Stomach smooth muscle (tissue), 2 donors: ENCODE results near the gene SLC45A1.
A peak's percentile ranks its signal among the peaks of the same experiment; 100 is the strongest.

Source experiments
- H3K27ac ChIP-seq: one replicate; pipeline ENCODE4 v1.7.0; 2013; ENCODE audit warnings: mild to moderate bottlenecking, low read length, inconsistent platforms
- H3K27me3 ChIP-seq, 2 donors: one replicate each; pipeline ENCODE4 v1.7.0; 2013; ENCODE audit warnings: low read length in 2 of 2; ENCODE audit not compliant: insufficient read depth in 2 of 2, control insufficient read depth in 1 of 2
- H3K36me3 ChIP-seq, 2 donors: one replicate each; pipeline ENCODE4 v1.7.0; 2013; ENCODE audit warnings: low read length in 2 of 2; ENCODE audit not compliant: control insufficient read depth in 2 of 2, insufficient read depth in 2 of 2
- H3K4me1 ChIP-seq: one replicate; pipeline ENCODE4 v1.7.0; 2013; ENCODE audit warnings: low read length; ENCODE audit not compliant: control insufficient read depth, insufficient read depth
- H3K4me3 ChIP-seq, 2 donors: one replicate each; pipeline ENCODE4 v1.7.0; 2013; ENCODE audit warnings: low read length in 2 of 2
- H3K9ac ChIP-seq, 2 donors: one replicate each; pipeline ENCODE4 v1.7.0; 2013; ENCODE audit warnings: low read length in 2 of 2, mild to moderate bottlenecking in 1 of 2
- H3K9me3 ChIP-seq, 2 donors: one replicate each; pipeline ENCODE4 v1.7.0; 2013; ENCODE audit warnings: low read length in 2 of 2; ENCODE audit not compliant: control insufficient read depth in 2 of 2
- donor health status: healthy.
- donor health status: Pancreatic carcinoma.

SLC45A1 gene

GRCh38 chr1:8362701-8363101 lies 44.8 kb downstream of the SLC45A1 start:
- no peak overlapping the region for H3K27ac ChIP-seq
- no peaks in the 10 kb centered on the region for H3K9me3 ChIP-seq
- peaks cover 47 to 50% of the 10 kb centered on the region in 2 donors for H3K36me3 ChIP-seq

GRCh38 chr1:8363186-8363766 lies 45.4 kb downstream of the SLC45A1 start:
- no peaks in the 10 kb centered on the region for H3K9me3 ChIP-seq
- H3K9ac ChIP-seq, result peak overlapping the region; percentile 5 to 40
- peak overlapping the region in 1 of 2 donors; percentile 54 for H3K4me3 ChIP-seq
- H3K27me3 ChIP-seq, result no peaks in the 10 kb centered on the region
- peaks cover 55% of the 10 kb centered on the region for H3K4me1 ChIP-seq
- peaks cover 42 to 44% of the 10 kb centered on the region in 2 donors for H3K36me3 ChIP-seq
- H3K27ac ChIP-seq, result peak overlapping the region; percentile 70

More at GRCh38 chr1:8362701-8363101, 44.8 kb downstream of the SLC45A1 start:
- H3K27me3 ChIP-seq, result no peaks in the 10 kb centered on the region
- no peak overlapping the region for H3K4me3 ChIP-seq
- H3K9ac ChIP-seq, result no peak overlapping the region
- H3K4me1 ChIP-seq, result peaks cover 56% of the 10 kb centered on the region

GRCh38 chr1:8363767-8364301 lies 45.9 kb downstream of the SLC45A1 start:
- peak overlapping the region; percentile 21 to 40 for H3K9ac ChIP-seq
- peak overlapping the region; percentile 41 to 54 for H3K4me3 ChIP-seq
- peaks cover 57% of the 10 kb centered on the region for H3K4me1 ChIP-seq
- H3K9me3 ChIP-seq, result no peaks in the 10 kb centered on the region
- peak overlapping the region; percentile 70 for H3K27ac ChIP-seq
- H3K36me3 ChIP-seq, result peaks cover 36 to 43% of the 10 kb centered on the region in 2 donors
- no peaks in the 10 kb centered on the region for H3K27me3 ChIP-seq

GRCh38 chr1:8364528-8365442 lies 46.9 kb downstream of the SLC45A1 start:
- H3K4me1 ChIP-seq, result peaks cover 60% of the 10 kb centered on the region
- peak overlapping the region; percentile 70 for H3K27ac ChIP-seq
- peaks cover 28 to 34% of the 10 kb centered on the region in 2 donors for H3K36me3 ChIP-seq
- peak overlapping the region in 1 of 2 donors; percentile 54 for H3K4me3 ChIP-seq
- H3K9ac ChIP-seq, result peak overlapping the region in 1 of 2 donors; percentile 40
- H3K27me3 ChIP-seq, result no peaks in the 10 kb centered on the region
- H3K9me3 ChIP-seq, result no peaks in the 10 kb centered on the region

- Histone ChIP-seq H3K27ac (no peak overlapping the region), H3K9ac (no peak overlapping the region), H3K27me3 (no peaks in the 10 kb centered on the region), H3K4me1 (peaks cover 70% of the 10 kb centered on the region), H3K4me3 (no peak overlapping the region), H3K36me3 (peaks cover 28 to 34% of the 10 kb centered on the region in 2 donors), H3K9me3 (no peaks in the 10 kb centered on the region)
These were observed 47.9 kb downstream of the SLC45A1 start for GRCh38 chr1:8365661-8366362.

- Histone ChIP-seq H3K4me3 (no peak overlapping the region), H3K36me3 (peaks cover 11 to 17% of the 10 kb centered on the region in 2 donors), H3K27me3 (no peaks in the 10 kb centered on the region), H3K9ac (no peak overlapping the region), H3K27ac (peak overlapping the region; percentile 67), H3K9me3 (no peaks in the 10 kb centered on the region), H3K4me1 (peaks cover 88% of the 10 kb centered on the region)
These were observed 49.8 kb downstream of the SLC45A1 start for GRCh38 chr1:8367571-8368194.

GRCh38 chr1:8368956-8369639 lies 51.2 kb downstream of the SLC45A1 start:
- H3K4me1 ChIP-seq, result peaks cover 88% of the 10 kb centered on the region
- H3K27ac ChIP-seq, result peak overlapping the region; percentile 37
- no peaks in the 10 kb centered on the region for H3K27me3 ChIP-seq
- H3K36me3 ChIP-seq, result peaks cover 6 to 13% of the 10 kb centered on the region in 2 donors
- no peaks in the 10 kb centered on the region for H3K9me3 ChIP-seq
- H3K4me3 ChIP-seq, result no peak overlapping the region
- H3K9ac ChIP-seq, result no peak overlapping the region

- H3K9ac ChIP-seq, result peak overlapping the region; percentile 13 to 34
- H3K27me3 ChIP-seq, result no peaks in the 10 kb centered on the region
- H3K4me3 ChIP-seq, result peak overlapping the region; percentile 28 to 54
- no peaks in the 10 kb centered on the region for H3K9me3 ChIP-seq
- peaks cover 84% of the 10 kb centered on the region for H3K4me1 ChIP-seq
- H3K27ac ChIP-seq, result peak overlapping the region; percentile 98
- peaks cover 4 to 11% of the 10 kb centered on the region in 2 donors for H3K36me3 ChIP-seq
These were observed 52.4 kb downstream of the SLC45A1 start for GRCh38 chr1:8370046-8370881.

- Histone ChIP-seq H3K4me3 (peak overlapping the region; percentile 34 to 54), H3K9ac (peak overlapping the region; percentile 44 to 64)
These were observed 53.0 kb downstream of the SLC45A1 start for GRCh38 chr1:8370905-8371315.

More at GRCh38 chr1:8370905-8371315, 53.0 kb downstream of the SLC45A1 start:
- H3K27ac ChIP-seq, result peak overlapping the region; percentile 98
- H3K9me3 ChIP-seq, result no peaks in the 10 kb centered on the region
- peaks cover 0 to 6% of the 10 kb centered on the region in 2 donors for H3K36me3 ChIP-seq
- peaks cover 79% of the 10 kb centered on the region for H3K4me1 ChIP-seq
- H3K27me3 ChIP-seq, result no peaks in the 10 kb centered on the region
